ENCODE data around the gene CCM2L. TPM values are rescaled to one million over a fixed set of nuclear protein-coding genes. Genes with fewer than 3 reads are reported as not detected.
A peak's percentile ranks its signal among the peaks of the same experiment; 100 is the strongest.

CCM2L gene
- total RNA-seq, 2 experiments from 2014 or later: 1.4 TPM; not detected in 1

GRCh38 chr20:32067234-32067821 is 57.1 kb downstream of the CCM2L start:
- Histone ChIP-seq H3K4me1 (ENCODE audit: insufficient read depth, low read length, poor library complexity, severe bottlenecking) (peaks cover 14% of the 10 kb centered on the region), H3K79me2 (ENCODE audit: insufficient read depth, low read depth, low read length) (no peaks in the 10 kb centered on the region), H4K20me1 (ENCODE audit: insufficient read depth, low read length) (no peaks in the 10 kb centered on the region), H3K27ac (ENCODE audit: low read depth, low read length, poor library complexity, severe bottlenecking) (no peak overlapping the region), H3K36me3 (ENCODE audit: insufficient read depth, low read length) (no peaks in the 10 kb centered on the region), H3K4me2 (ENCODE audit: low read length) (no peak overlapping the region), H3K9me2 (ENCODE audit: insufficient read depth, low read length) (no peaks in the 10 kb centered on the region), H3K4me3 (ENCODE audit: low read depth, low read length, poor library complexity, severe bottlenecking) (no peak overlapping the region), H3K9me3 (ENCODE audit: low read length) (no peaks in the 10 kb centered on the region), H2AFZ (ENCODE audit: low read length) (no peak overlapping the region)
- intact Hi-C loops (cut with micrococcal nuclease; ENCODE audit: unreplicated experiment): no loop called here
- ChIA-PET POLR2A (interaction anchor here (0.7 kb wide), 1 partner anchor 237 kb away, joined by 11 read pairs; no protein-coding TSS in a partner anchor), CTCF (ENCODE audit: unreplicated experiment) (interaction anchor here (1.0 kb wide), 1 partner anchor 26 kb away, joined by 3 read pairs; no protein-coding TSS in a partner anchor)
- TF ChIP-seq EZH2phosphoT487 (IDR thresholded peaks at IDR 0.05; ENCODE audit: borderline replicate concordance, low read depth, low read length): no peak
- no peak for TF ChIP-seq CTCF (conservative IDR thresholded peaks at IDR 0.05; ENCODE audit: low read length)
- peak; percentile 11 for DNase-seq (ENCODE audit: low spot score)
- BruUV-seq (replicated peaks): no TSS peak

GRCh38 chr20:32068174-32068573 is 57.9 kb downstream of the CCM2L start:
- Histone ChIP-seq H3K4me3 (ENCODE audit: low read depth, low read length, poor library complexity, severe bottlenecking) (no peak overlapping the region), H3K79me2 (ENCODE audit: insufficient read depth, low read depth, low read length) (no peaks in the 10 kb centered on the region), H3K4me1 (ENCODE audit: insufficient read depth, low read length, poor library complexity, severe bottlenecking) (peaks cover 14% of the 10 kb centered on the region), H2AFZ (ENCODE audit: low read length) (no peak overlapping the region), H3K4me2 (ENCODE audit: low read length) (0 out of 2 replicates have a peak overlapping the region, but pooled peaks have one; percentile 40), H4K20me1 (ENCODE audit: insufficient read depth, low read length) (no peaks in the 10 kb centered on the region), H3K9me2 (ENCODE audit: insufficient read depth, low read length) (no peaks in the 10 kb centered on the region), H3K36me3 (ENCODE audit: insufficient read depth, low read length) (no peaks in the 10 kb centered on the region), H3K9me3 (ENCODE audit: low read length) (no peaks in the 10 kb centered on the region), H3K27ac (ENCODE audit: low read depth, low read length, poor library complexity, severe bottlenecking) (no peak overlapping the region)
- ChIA-PET POLR2A (no interaction called here), CTCF (ENCODE audit: unreplicated experiment) (no interaction called here)
- no TSS peak for BruUV-seq (replicated peaks)
- intact Hi-C loops (cut with micrococcal nuclease; ENCODE audit: unreplicated experiment): no loop called here
- TF ChIP-seq CTCF (conservative IDR thresholded peaks at IDR 0.05; ENCODE audit: low read length) (no peak), EZH2phosphoT487 (IDR thresholded peaks at IDR 0.05; ENCODE audit: borderline replicate concordance, low read depth, low read length) (no peak)
- DNase-seq (ENCODE audit: low spot score): no peak

- intact Hi-C loops (cut with micrococcal nuclease; ENCODE audit: unreplicated experiment): no loop called here
- Histone ChIP-seq H3K79me2 (ENCODE audit: insufficient read depth, low read depth, low read length) (no peaks in the 10 kb centered on the region), H3K9me2 (ENCODE audit: insufficient read depth, low read length) (no peaks in the 10 kb centered on the region), H3K4me2 (ENCODE audit: low read length) (no peak overlapping the region), H2AFZ (ENCODE audit: low read length) (no peak overlapping the region), H3K9me3 (ENCODE audit: low read length) (no peaks in the 10 kb centered on the region), H3K27ac (ENCODE audit: low read depth, low read length, poor library complexity, severe bottlenecking) (no peak overlapping the region), H4K20me1 (ENCODE audit: insufficient read depth, low read length) (no peaks in the 10 kb centered on the region), H3K4me1 (ENCODE audit: insufficient read depth, low read length, poor library complexity, severe bottlenecking) (peaks cover 14% of the 10 kb centered on the region), H3K4me3 (ENCODE audit: low read depth, low read length, poor library complexity, severe bottlenecking) (no peak overlapping the region), H3K36me3 (ENCODE audit: insufficient read depth, low read length) (no peaks in the 10 kb centered on the region)
- CTCF ChIA-PET (ENCODE audit: unreplicated experiment): no interaction called here
- DNase-seq (ENCODE audit: low spot score): no peak
- TF ChIP-seq EZH2phosphoT487 (IDR thresholded peaks at IDR 0.05; ENCODE audit: borderline replicate concordance, low read depth, low read length) (no peak), CTCF (conservative IDR thresholded peaks at IDR 0.05; ENCODE audit: low read length) (no peak)
- POLR2A ChIA-PET: no interaction called here
- BruUV-seq (replicated peaks): no TSS peak
Observed at GRCh38 chr20:32069711-32070110, 59.5 kb downstream of the CCM2L start.

Data from OCI-LY7 (cell line).